Endodermal cell (in vitro differentiated cells): ENCODE results near the gene RAB6A. TPM values are rescaled to one million over a fixed set of nuclear protein-coding genes. Genes with fewer than 3 reads are reported as not detected.
"Not testable (repeated sequence)": the region's sequence is repeated elsewhere in the genome, so short reads cannot be mapped to it uniquely, and the experiment has no call there.

ENCODE experiments used
- DNase-seq: peaks from one replicate; pipeline ENCODE4 v3.0.0-alpha.2; 2017
- H3K27ac ChIP-seq: 2 replicates; pipeline ENCODE4 v1.5.1; 2013; ENCODE audit warnings: mild to moderate bottlenecking, low read depth, low read length, moderate library complexity
- H3K27me3 ChIP-seq: 2 replicates; pipeline ENCODE4 v1.6.1; 2013; ENCODE audit warnings: mild to moderate bottlenecking, low read length, moderate library complexity; ENCODE audit not compliant: insufficient read depth, control insufficient read depth, poor library complexity, severe bottlenecking
- H3K36me3 ChIP-seq: 2 replicates; pipeline ENCODE4 v1.7.0; 2013; ENCODE audit warnings: mild to moderate bottlenecking, low read length, moderate library complexity; ENCODE audit not compliant: control insufficient read depth, insufficient read depth
- H3K4me1 ChIP-seq: one replicate; pipeline ENCODE4 v1.7.0; 2013; ENCODE audit warnings: low read length; ENCODE audit not compliant: control insufficient read depth, insufficient read depth
- H3K4me3 ChIP-seq: 2 replicates; pipeline ENCODE4 v1.5.1; 2013; ENCODE audit warnings: mild to moderate bottlenecking, low read length, moderate library complexity
- H3K9ac ChIP-seq: 2 replicates; pipeline ENCODE4 v1.6.1; 2013; ENCODE audit warnings: mild to moderate bottlenecking, low read length, moderate library complexity; ENCODE audit not compliant: poor library complexity, severe bottlenecking; ENCODE audit errors: extremely low read depth
- H3K9me3 ChIP-seq: 2 replicates; pipeline ENCODE4 v1.6.1; 2013; ENCODE audit warnings: mild to moderate bottlenecking, low read length, moderate library complexity; ENCODE audit not compliant: control insufficient read depth
- H3K27ac Mint-ChIP-seq: 2 replicates; pipeline ENCODE4 v1.8.0; 2020; ENCODE audit warnings: mixed read lengths
- H3K27me3 Mint-ChIP-seq: 2 replicates; pipeline ENCODE4 v1.8.0; 2021; ENCODE audit warnings: mild to moderate bottlenecking, mixed read lengths; ENCODE audit not compliant: insufficient read depth
- H3K36me3 Mint-ChIP-seq: 2 replicates; pipeline ENCODE4 v1.8.0; 2020; ENCODE audit warnings: low read depth, mixed read lengths
- H3K4me1 Mint-ChIP-seq: 2 replicates; pipeline ENCODE4 v1.8.0; 2020; ENCODE audit warnings: mixed read lengths
- H3K4me3 Mint-ChIP-seq: 2 replicates; pipeline ENCODE4 v1.8.0; 2020; ENCODE audit warnings: mild to moderate bottlenecking, moderate library complexity, mixed read lengths
- H3K9me3 Mint-ChIP-seq: 2 replicates; pipeline ENCODE4 v1.8.0; 2020; ENCODE audit warnings: mild to moderate bottlenecking, mixed read lengths
- WGBS, 2 experiments: methylation state at CpG; one replicate each; pipeline versions ENCODE4 v1.1.5 to v1.1.7; 2013; ENCODE audit warnings: missing lambda C conversion rate in 2 of 2, mixed read lengths in 1 of 2; ENCODE audit not compliant: insufficient coverage in 1 of 2, insufficient read length in 1 of 2; 5-methylcytosine and 5-hydroxymethylcytosine counted together
- total RNA-seq, 2 donors: library from RNA; stranded (reverse); fragmentation: NEBNext Ultra II Directional in 1 of 2; extraction: Animal tissue kit (Norgen Biotek cat#: 25700) in 1 of 2; gene quantifications; 2 replicates in 1 of 2; 3 replicates in 1 of 2; pipeline ENCODE4 v1.2.1, GENCODE V29; 2021
- TF ChIP-seq, protein P1 (sequence below): fragments of 200-600 bp; sonication (generic); conservative IDR thresholded peaks from 2 replicates; pipeline ENCODE4 v1.5.0; 2021; ENCODE audit warnings: antibody characterized with exemption, mild to moderate bottlenecking

RAB6A gene
- total RNA-seq, 2 donors from 2014 or later: 77.9 to 79.5 TPM

DNA sequence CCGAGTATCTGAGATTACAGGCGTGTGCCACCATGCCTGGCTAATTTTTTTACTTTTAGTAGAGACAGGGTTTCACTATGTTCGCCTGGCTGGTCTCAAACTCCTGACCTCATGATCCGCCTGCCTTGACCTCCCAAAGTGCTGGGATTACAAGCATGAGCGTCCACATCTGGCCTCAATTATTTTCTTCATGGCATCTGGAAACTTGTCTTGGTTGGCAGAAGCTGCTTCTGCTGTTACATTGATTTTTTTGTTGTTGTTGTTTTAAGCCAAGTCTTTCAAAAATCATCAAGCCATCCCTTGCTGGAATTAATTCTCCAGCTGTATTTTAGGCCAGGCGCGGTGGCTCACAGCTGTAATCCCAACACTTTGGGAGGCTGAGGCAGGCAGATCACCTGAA lies 27.9 kb downstream of the RAB6A start:
- not testable (repeated sequence) for H3K4me1 Mint-ChIP-seq, H3K4me3 Mint-ChIP-seq, H3K4me1 ChIP-seq, H3K27ac ChIP-seq, H3K27me3 ChIP-seq, H3K9ac ChIP-seq, H3K4me3 ChIP-seq, H3K27me3 Mint-ChIP-seq, DNase-seq, H3K27ac Mint-ChIP-seq
- peaks cover 19% of the 10 kb centered on the region for H3K9me3 ChIP-seq
- H3K9me3 Mint-ChIP-seq: peaks cover 22% of the 10 kb centered on the region
- H3K36me3 ChIP-seq: peaks cover 47% of the 10 kb centered on the region
- H3K36me3 Mint-ChIP-seq: peaks cover 60% of the 10 kb centered on the region
- 82 to 84% methylated on average over 6 to 7 of the region's 7 CpGs for whole genome bisulfite sequencing, 2 experiments

DNA sequence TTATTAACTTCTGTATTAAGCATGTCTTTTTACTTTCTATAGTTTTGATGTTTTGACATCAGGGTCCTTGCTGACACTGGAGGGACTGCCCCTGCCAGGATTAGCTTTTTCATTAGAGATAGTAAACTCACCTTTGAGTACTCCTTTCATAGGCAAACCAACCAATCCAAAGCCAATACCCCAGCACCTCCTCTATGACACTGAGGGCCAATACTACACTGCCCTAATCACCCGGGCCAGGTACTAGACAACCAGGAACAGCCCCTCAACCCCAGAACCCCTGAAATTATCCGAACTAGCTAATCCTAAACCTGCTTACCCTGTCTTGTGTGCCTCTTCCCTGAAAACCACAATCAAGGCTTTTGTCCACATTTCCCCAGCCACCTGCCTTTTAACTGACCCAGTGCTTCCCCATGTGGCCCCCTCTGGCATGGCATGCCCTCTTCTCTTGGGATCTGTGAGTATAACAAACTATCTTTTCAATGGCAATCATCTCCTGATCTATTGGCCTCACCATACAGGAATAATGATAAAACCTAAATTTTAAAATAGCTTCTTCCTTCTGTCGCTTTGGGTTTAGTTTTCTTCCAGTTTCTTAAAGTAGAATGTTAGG lies 31.2 kb downstream of the RAB6A start:
- Mint-ChIP-seq H3K9me3 (peaks cover 16% of the 10 kb centered on the region), H3K27ac (peak overlapping the region; percentile 78), H3K27me3 (no peaks in the 10 kb centered on the region), H3K36me3 (peaks cover 60% of the 10 kb centered on the region), H3K4me3 (no peak overlapping the region), H3K4me1 (peaks cover 4% of the 10 kb centered on the region)
- TF ChIP-seq, protein P1, sequence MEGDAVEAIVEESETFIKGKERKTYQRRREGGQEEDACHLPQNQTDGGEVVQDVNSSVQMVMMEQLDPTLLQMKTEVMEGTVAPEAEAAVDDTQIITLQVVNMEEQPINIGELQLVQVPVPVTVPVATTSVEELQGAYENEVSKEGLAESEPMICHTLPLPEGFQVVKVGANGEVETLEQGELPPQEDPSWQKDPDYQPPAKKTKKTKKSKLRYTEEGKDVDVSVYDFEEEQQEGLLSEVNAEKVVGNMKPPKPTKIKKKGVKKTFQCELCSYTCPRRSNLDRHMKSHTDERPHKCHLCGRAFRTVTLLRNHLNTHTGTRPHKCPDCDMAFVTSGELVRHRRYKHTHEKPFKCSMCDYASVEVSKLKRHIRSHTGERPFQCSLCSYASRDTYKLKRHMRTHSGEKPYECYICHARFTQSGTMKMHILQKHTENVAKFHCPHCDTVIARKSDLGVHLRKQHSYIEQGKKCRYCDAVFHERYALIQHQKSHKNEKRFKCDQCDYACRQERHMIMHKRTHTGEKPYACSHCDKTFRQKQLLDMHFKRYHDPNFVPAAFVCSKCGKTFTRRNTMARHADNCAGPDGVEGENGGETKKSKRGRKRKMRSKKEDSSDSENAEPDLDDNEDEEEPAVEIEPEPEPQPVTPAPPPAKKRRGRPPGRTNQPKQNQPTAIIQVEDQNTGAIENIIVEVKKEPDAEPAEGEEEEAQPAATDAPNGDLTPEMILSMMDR: peak; percentile 84
- Histone ChIP-seq H3K27ac (no peak overlapping the region), H3K9me3 (peaks cover 12% of the 10 kb centered on the region), H3K4me3 (no peak overlapping the region), H3K9ac (no peak overlapping the region), H3K27me3 (no peaks in the 10 kb centered on the region), H3K4me1 (no peaks in the 10 kb centered on the region), H3K36me3 (peaks cover 57% of the 10 kb centered on the region)
- peak; percentile 85 for DNase-seq
- WGBS, 2 experiments: 88 to 94% methylated on average over 2 of the region's 3 CpGs

DNA sequence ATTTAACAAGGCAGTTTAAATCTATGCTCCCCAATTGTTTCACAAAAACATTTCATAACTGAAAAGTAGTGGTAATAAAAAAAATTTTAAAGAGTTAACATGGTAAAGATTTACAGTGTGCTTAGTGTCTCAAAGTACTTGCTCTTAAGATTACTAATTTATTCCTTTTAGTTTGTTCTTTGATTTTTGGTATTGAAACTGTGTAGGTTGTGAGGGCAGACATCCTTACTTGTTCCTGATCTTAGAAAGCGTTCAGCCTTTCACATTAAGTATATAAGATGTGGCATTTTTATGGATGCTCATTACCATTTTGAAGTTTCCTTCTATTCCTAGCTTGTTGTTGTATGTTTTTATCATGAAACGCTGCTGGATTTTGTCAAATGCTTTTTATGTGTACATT lies 32.9 kb downstream of the RAB6A start:
- TF ChIP-seq, protein P1: no peak
- no peak overlapping the region for H3K4me3 ChIP-seq
- Mint-ChIP-seq H3K36me3 (peaks cover 55% of the 10 kb centered on the region), H3K4me1 (peaks cover 4% of the 10 kb centered on the region), H3K27ac (no peak overlapping the region), H3K27me3 (no peaks in the 10 kb centered on the region), H3K4me3 (no peak overlapping the region), H3K9me3 (peaks cover 2% of the 10 kb centered on the region)
- H3K36me3 ChIP-seq: peaks cover 55% of the 10 kb centered on the region
- no peaks in the 10 kb centered on the region for H3K4me1 ChIP-seq
- WGBS, 2 experiments: 100% methylated on average over 2 of the region's 2 CpGs; no CpG with 5 or more reads in 1 of the 2 experiments
- DNase-seq: no peak
- H3K27ac ChIP-seq: no peak overlapping the region
- H3K27me3 ChIP-seq: no peaks in the 10 kb centered on the region
- H3K9ac ChIP-seq: no peak overlapping the region
- no peaks in the 10 kb centered on the region for H3K9me3 ChIP-seq

GRCh38 chr11:73726825-73727224 lies 34.0 kb downstream of the RAB6A start:
- H3K27ac Mint-ChIP-seq: no peak overlapping the region
- no peak overlapping the region for H3K4me3 Mint-ChIP-seq
- H3K4me1 ChIP-seq: no peaks in the 10 kb centered on the region
- no peaks in the 10 kb centered on the region for H3K27me3 ChIP-seq
- TF ChIP-seq, protein P1: no peak
- 93 to 95% methylated on average over 2 of the region's 2 CpGs for WGBS, 2 experiments
- no peaks in the 10 kb centered on the region for H3K9me3 ChIP-seq
- H3K27ac ChIP-seq: no peak overlapping the region
- H3K9ac ChIP-seq: no peak overlapping the region
- no peaks in the 10 kb centered on the region for H3K27me3 Mint-ChIP-seq
- peaks cover 4% of the 10 kb centered on the region for H3K4me1 Mint-ChIP-seq
- H3K9me3 Mint-ChIP-seq: no peaks in the 10 kb centered on the region
- DNase-seq: no peak
- H3K36me3 ChIP-seq: peaks cover 51% of the 10 kb centered on the region
- H3K4me3 ChIP-seq: no peak overlapping the region
- H3K36me3 Mint-ChIP-seq: peaks cover 50% of the 10 kb centered on the region
